Neuronal stem cell (in vitro differentiated cells): ENCODE results near the gene DYNC1I2.
"Not testable (repeated sequence)": the region's sequence is repeated elsewhere in the genome, so short reads cannot be mapped to it uniquely, and the experiment has no call there.

Experiments used
- DNase-seq: peaks from one replicate; pipeline ENCODE4 v3.0.0-alpha.2; 2013; ENCODE audit warnings: low spot score
- H2AFZ ChIP-seq: one replicate; pipeline ENCODE4 v1.6.1; 2013; ENCODE audit warnings: mild to moderate bottlenecking, low read length, inconsistent platforms
- H2AK5ac ChIP-seq: 2 replicates; pipeline ENCODE4 v1.6.1; 2013; ENCODE audit warnings: low read depth, mild to moderate bottlenecking, inconsistent platforms, low read length, moderate library complexity, mixed read lengths
- H2BK120ac ChIP-seq: 2 replicates; pipeline ENCODE4 v1.6.1; 2013; ENCODE audit warnings: low read depth, mild to moderate bottlenecking, inconsistent platforms, low read length, moderate library complexity, mixed read lengths
- H2BK12ac ChIP-seq: one replicate; pipeline ENCODE4 v1.6.1; 2013; ENCODE audit warnings: low read length, inconsistent platforms
- H2BK15ac ChIP-seq: 2 replicates; pipeline ENCODE4 v1.6.1; 2013; ENCODE audit warnings: mild to moderate bottlenecking, low read length, inconsistent platforms, mixed read lengths
- H2BK5ac ChIP-seq: one replicate; pipeline ENCODE4 v1.6.1; 2013; ENCODE audit warnings: inconsistent platforms, mild to moderate bottlenecking, low read length, moderate library complexity
- H3K14ac ChIP-seq: one replicate; pipeline ENCODE4 v1.6.1; 2013; ENCODE audit warnings: low read length, inconsistent platforms
- H3K18ac ChIP-seq: 2 replicates; pipeline ENCODE4 v1.6.1; 2013; ENCODE audit warnings: low read length, inconsistent platforms
- H3K23ac ChIP-seq: 2 replicates; pipeline ENCODE4 v1.6.1; 2013; ENCODE audit warnings: low read depth, mild to moderate bottlenecking, mixed read lengths, low read length, inconsistent platforms; ENCODE audit not compliant: poor library complexity
- H3K27ac ChIP-seq: replicated peaks from 3 replicates; pipeline ENCODE4 v1.5.1; 2013; ENCODE audit warnings: low read length, inconsistent platforms
- H3K27me3 ChIP-seq, 3 experiments: 2 replicates each; pipeline ENCODE4 v1.6.1; 2013; ENCODE audit warnings: low read length in 3 of 3, mild to moderate bottlenecking in 2 of 3, inconsistent platforms in 1 of 3, low read depth in 1 of 3, mixed read lengths in 1 of 3, moderate library complexity in 1 of 3; ENCODE audit not compliant: control insufficient read depth in 3 of 3, insufficient read depth in 3 of 3
- H3K36me3 ChIP-seq, 2 donors: replicated peaks in 1 of 2; 2 replicates each; pipeline ENCODE4 v1.6.1; 2013; ENCODE audit warnings: low read length in 2 of 2; ENCODE audit not compliant: control insufficient read depth in 2 of 2, insufficient read depth in 2 of 2
- H3K4ac ChIP-seq: 2 replicates; pipeline ENCODE4 v1.6.1; 2013; ENCODE audit warnings: inconsistent platforms, mild to moderate bottlenecking, low read length, moderate library complexity
- H3K4me1 ChIP-seq, 2 donors: 1 replicate in 1 of 2; 2 replicates in 1 of 2; pipeline ENCODE4 v1.6.1; 2013; ENCODE audit warnings: low read length in 2 of 2, low read depth in 1 of 2; ENCODE audit not compliant: control insufficient read depth in 2 of 2, insufficient read depth in 1 of 2
- H3K4me2 ChIP-seq: one replicate; pipeline ENCODE4 v1.6.1; 2013; ENCODE audit warnings: mild to moderate bottlenecking, low read length, inconsistent platforms; ENCODE audit not compliant: insufficient read depth, poor library complexity, severe bottlenecking
- H3K4me3 ChIP-seq, 2 donors: 2 replicates each; pipeline ENCODE4 v1.5.1; 2013; ENCODE audit warnings: low read length in 2 of 2, mild to moderate bottlenecking in 2 of 2, inconsistent platforms in 1 of 2, moderate library complexity in 1 of 2
- H3K79me1 ChIP-seq: one replicate; pipeline ENCODE4 v1.6.1; 2013; ENCODE audit warnings: low read depth, mild to moderate bottlenecking, inconsistent platforms, low read length, moderate library complexity
- H3K9ac ChIP-seq: one replicate; pipeline ENCODE4 v1.6.1; 2013; ENCODE audit warnings: mild to moderate bottlenecking, low read depth, low read length, inconsistent platforms; ENCODE audit not compliant: poor library complexity
- H3K9me3 ChIP-seq, 2 donors: replicated peaks in 1 of 2; 2 replicates each; pipeline versions ENCODE3 to v1.6.1; 2013; ENCODE audit warnings: low read length in 2 of 2, mild to moderate bottlenecking in 2 of 2, inconsistent platforms in 1 of 2, low read depth in 1 of 2, mixed read lengths in 1 of 2, moderate library complexity in 1 of 2; ENCODE audit not compliant: control insufficient read depth in 2 of 2, insufficient read depth in 1 of 2
- H4K8ac ChIP-seq: one replicate; pipeline ENCODE4 v1.6.1; 2013; ENCODE audit warnings: low read depth, mild to moderate bottlenecking, inconsistent platforms, low read length, moderate library complexity
- H4K91ac ChIP-seq: one replicate; pipeline ENCODE4 v1.6.1; 2013; ENCODE audit warnings: low read length, low read depth, mild to moderate bottlenecking, inconsistent platforms; ENCODE audit not compliant: poor library complexity
- WGBS, 2 donors: extraction: QIAGEN DNeasy Blood & Tissue Kit; methylation state at CpG; one replicate each; pipeline ENCODE4 v1.1.7; 2013; ENCODE audit warnings: missing lambda C conversion rate in 2 of 2, mixed read lengths in 1 of 2; ENCODE audit not compliant: insufficient read length in 2 of 2, insufficient replicate concordance in 1 of 2; ENCODE audit errors: extremely low coverage in 2 of 2; 5-methylcytosine and 5-hydroxymethylcytosine counted together

DYNC1I2 gene

DNA sequence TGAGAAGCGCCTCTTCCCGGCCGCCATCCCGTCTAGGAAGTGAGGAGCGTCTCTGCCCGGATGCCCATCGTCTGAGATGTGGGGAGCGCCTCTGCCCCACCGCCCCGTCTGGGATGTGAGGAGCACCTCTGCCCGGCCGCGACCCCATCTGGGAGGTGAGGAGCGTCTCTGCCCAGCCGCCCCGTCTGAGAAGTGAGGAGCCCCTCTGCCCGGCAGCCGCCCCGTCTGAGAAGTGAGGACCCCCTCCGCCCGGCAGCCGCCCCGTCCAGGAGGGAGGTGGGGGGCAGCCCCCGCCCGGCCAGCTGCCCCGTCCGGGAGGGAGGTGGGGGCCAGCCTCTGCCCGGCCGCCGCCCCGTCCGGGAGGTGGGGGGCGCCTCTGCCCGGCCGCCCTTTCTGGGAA lies 87.3 kb downstream of the DYNC1I2 start:
- not testable (repeated sequence) for H3K36me3 ChIP-seq, H2BK5ac ChIP-seq, H3K14ac ChIP-seq, H2BK120ac ChIP-seq, H3K4me3 ChIP-seq, H3K23ac ChIP-seq, H2AK5ac ChIP-seq, H3K27me3 ChIP-seq, H4K91ac ChIP-seq, H3K18ac ChIP-seq, H3K4me1 ChIP-seq, H3K4me2 ChIP-seq, H2AFZ ChIP-seq, H4K8ac ChIP-seq, H2BK15ac ChIP-seq, H3K27ac ChIP-seq, H3K4ac ChIP-seq, H3K9ac ChIP-seq, H2BK12ac ChIP-seq, H3K79me1 ChIP-seq, DNase-seq
- WGBS, 2 donors: no CpG with 5 or more reads among the region's 35 CpGs
- H3K9me3 ChIP-seq: peaks cover 0 to 16% of the 10 kb centered on the region in 2 donors

DNA sequence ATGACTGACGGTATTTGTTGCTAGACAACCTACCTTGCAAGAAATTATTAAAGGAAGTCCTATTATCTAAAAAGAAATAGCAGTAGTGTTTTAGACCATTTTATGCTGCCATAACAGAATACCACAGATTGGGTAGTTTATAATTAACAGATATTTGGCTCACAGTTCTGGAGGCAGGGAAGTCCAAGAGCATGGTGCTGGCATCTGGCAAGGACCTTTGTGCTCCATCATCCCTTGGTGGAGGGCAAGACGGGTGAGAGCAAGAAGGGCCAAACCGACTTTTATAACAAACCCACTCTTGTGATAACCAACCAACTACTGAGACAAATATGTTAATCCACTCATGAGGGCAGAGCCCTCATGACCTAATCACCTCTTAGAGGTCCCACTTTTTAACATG lies 91.2 kb downstream of the DYNC1I2 start:
- H3K36me3 ChIP-seq: peaks cover 0 to 12% of the 10 kb centered on the region in 2 donors
- H2BK15ac ChIP-seq: no peak overlapping the region
- no peak overlapping the region for H3K9ac ChIP-seq
- no peak overlapping the region for H2AK5ac ChIP-seq
- no peak overlapping the region for H3K14ac ChIP-seq
- H4K8ac ChIP-seq: no peak overlapping the region
- H3K23ac ChIP-seq: no peak overlapping the region
- H3K79me1 ChIP-seq: no peaks in the 10 kb centered on the region
- H2BK5ac ChIP-seq: no peak overlapping the region
- no peak overlapping the region for H3K4me3 ChIP-seq
- no peak overlapping the region for H3K27ac ChIP-seq
- no peak overlapping the region for H2BK120ac ChIP-seq
- H3K9me3 ChIP-seq: peaks cover 0 to 14% of the 10 kb centered on the region in 2 donors
- H3K4me1 ChIP-seq: no peaks in the 10 kb centered on the region
- no peak overlapping the region for H3K4ac ChIP-seq
- H3K27me3 ChIP-seq: no peaks in the 10 kb centered on the region
- WGBS, 2 donors: no CpG with 5 or more reads among the region's 3 CpGs
- H2BK12ac ChIP-seq: no peak overlapping the region
- H4K91ac ChIP-seq: no peak overlapping the region
- H2AFZ ChIP-seq: no peak overlapping the region
- H3K18ac ChIP-seq: no peak overlapping the region
- no peak overlapping the region for H3K4me2 ChIP-seq
- no peak for DNase-seq

DNA sequence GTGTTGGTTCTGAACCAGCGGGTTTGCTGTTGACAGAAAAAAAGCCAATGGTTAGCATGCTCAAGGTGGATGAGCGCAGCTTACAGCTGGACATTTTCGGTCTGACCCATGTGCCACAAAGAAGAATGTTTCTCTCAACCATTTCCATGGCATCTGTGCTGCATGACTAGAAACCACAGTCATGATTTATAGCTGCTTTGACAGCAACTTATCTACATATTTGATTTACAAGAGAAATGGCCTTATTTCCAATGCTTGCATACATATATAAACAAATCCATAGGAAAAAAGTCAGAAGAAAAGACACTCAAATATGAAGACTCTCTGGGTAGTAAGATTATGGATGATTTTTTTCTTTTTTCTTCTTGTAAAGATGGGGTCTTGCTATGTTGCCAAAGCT lies 98.2 kb downstream of the DYNC1I2 start:
- Histone ChIP-seq H3K27me3 (no peaks in the 10 kb centered on the region), H2BK15ac (no peak overlapping the region), H3K23ac (no peak overlapping the region), H3K4me2 (no peak overlapping the region), H3K79me1 (no peaks in the 10 kb centered on the region), H3K36me3 (peaks cover 0 to 61% of the 10 kb centered on the region in 2 donors), H4K91ac (no peak overlapping the region), H3K9me3 (peaks cover 0 to 5% of the 10 kb centered on the region in 2 donors), H3K9ac (no peak overlapping the region), H3K4me3 (no peak overlapping the region), H4K8ac (no peak overlapping the region), H2BK5ac (no peak overlapping the region), H2AK5ac (no peak overlapping the region), H2BK120ac (no peak overlapping the region), H3K14ac (no peak overlapping the region), H2BK12ac (no peak overlapping the region), H2AFZ (no peak overlapping the region), H3K27ac (no peak overlapping the region), H3K18ac (no peak overlapping the region), H3K4me1 (peaks cover 0 to 1% of the 10 kb centered on the region in 2 donors), H3K4ac (no peak overlapping the region)
- no CpG with 5 or more reads among the region's 3 CpGs for WGBS, 2 donors
- DNase-seq: no peak

DNA sequence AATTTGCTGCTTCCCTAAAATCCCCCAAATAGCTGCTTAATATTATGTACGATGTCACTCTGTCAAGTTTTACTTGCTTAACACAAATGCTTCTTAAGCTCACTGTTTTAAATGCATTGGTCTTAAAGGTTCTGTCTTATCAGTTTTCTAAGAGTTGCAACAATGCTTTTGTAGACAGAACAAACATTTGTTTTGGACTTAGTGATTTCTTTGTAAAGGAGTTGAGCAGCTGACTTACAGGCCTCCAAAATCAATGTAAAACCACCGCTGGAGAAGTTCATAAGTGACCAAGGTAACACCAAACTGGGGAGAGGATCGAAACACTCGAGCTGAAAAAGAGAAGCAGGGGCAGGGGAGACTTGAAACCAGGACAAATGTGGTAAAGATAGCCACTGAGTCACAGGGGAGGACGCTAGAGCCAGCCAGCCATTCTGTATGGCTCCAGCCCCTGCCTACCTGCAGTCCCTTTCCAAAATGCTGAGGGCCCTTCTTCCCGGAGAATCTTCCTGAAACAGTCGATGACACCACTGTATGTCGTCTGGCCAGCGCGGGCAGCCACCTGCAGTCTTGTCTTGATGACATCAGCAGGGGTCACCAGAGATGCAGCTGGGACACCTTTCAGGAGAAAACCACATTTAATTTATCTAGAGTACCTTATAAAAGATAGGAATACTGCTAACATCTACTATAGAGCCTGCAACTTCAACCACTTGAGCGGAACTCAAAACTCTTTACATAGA lies 100.2 kb downstream of the DYNC1I2 start:
- Histone ChIP-seq H4K91ac (no peak overlapping the region), H3K4me3 (no peak overlapping the region), H3K23ac (no peak overlapping the region), H3K18ac (no peak overlapping the region), H2AFZ (no peak overlapping the region), H3K27me3 (no peaks in the 10 kb centered on the region), H2BK12ac (no peak overlapping the region), H2AK5ac (no peak overlapping the region), H2BK120ac (no peak overlapping the region), H3K4me1 (peaks cover 0 to 3% of the 10 kb centered on the region in 2 donors), H3K79me1 (no peaks in the 10 kb centered on the region), H3K4ac (no peak overlapping the region), H3K9me3 (no peaks in the 10 kb centered on the region), H2BK15ac (no peak overlapping the region), H3K14ac (no peak overlapping the region), H4K8ac (no peak overlapping the region), H2BK5ac (no peak overlapping the region), H3K4me2 (no peak overlapping the region), H3K36me3 (peaks cover 0 to 67% of the 10 kb centered on the region in 2 donors), H3K9ac (no peak overlapping the region), H3K27ac (no peak overlapping the region)
- WGBS, 2 donors: no CpG with 5 or more reads among the region's 11 CpGs
- no peak for DNase-seq
